Suprapubic skin (tissue), 4 donors: ENCODE measurements around the gene IRAK1BP1. TPM values are rescaled to one million over a fixed set of nuclear protein-coding genes. Genes with fewer than 3 reads are reported as not detected.

Source experiments
- DNase-seq, 2 donors: peaks; one replicate each; pipeline ENCODE4 v3.0.0-alpha.2; 2019; ENCODE audit warnings: low spot score in 2 of 2
- H3K27ac ChIP-seq: fragments of 200-600 bp; sonication (generic); one replicate; pipeline ENCODE4 v1.5.1; 2019
- H3K27me3 ChIP-seq: fragments of 200-600 bp; sonication (generic); one replicate; pipeline ENCODE4 v1.5.1; 2019
- H3K36me3 ChIP-seq: fragments of 200-600 bp; sonication (generic); one replicate; pipeline ENCODE4 v1.5.1; 2019
- H3K4me1 ChIP-seq: fragments of 200-600 bp; sonication (generic); one replicate; pipeline ENCODE4 v1.5.1; 2019
- H3K4me3 ChIP-seq: fragments of 200-600 bp; sonication (generic); one replicate; pipeline ENCODE4 v1.5.1; 2019; ENCODE audit warnings: mild to moderate bottlenecking
- H3K9me3 ChIP-seq: fragments of 200-600 bp; sonication (generic); one replicate; pipeline ENCODE4 v1.5.1; 2019
- EP300 ChIP-seq: sonication (generic); formaldehyde crosslinking; IDR thresholded peaks from one replicate; pipeline ENCODE4 v1.6.1; 2017; ENCODE audit warnings: antibody characterized with exemption
- POLR2A ChIP-seq, 2 donors: fragments of 450-650 bp; IDR thresholded peaks; one replicate each; pipeline ENCODE4 v1.6.1; 2017; ENCODE audit warnings: antibody characterized with exemption in 2 of 2, mild to moderate bottlenecking in 2 of 2, moderate library complexity in 2 of 2
- POLR2AphosphoS5 ChIP-seq, 3 donors: sonication (generic); formaldehyde crosslinking; IDR thresholded peaks; one replicate each; pipeline ENCODE4 v1.6.1; 2017; ENCODE audit warnings: antibody characterized with exemption in 3 of 3
- WGBS: methylation state at CpG from one replicate; pipeline ENCODE4 v1.1.5; 2018; 5-methylcytosine and 5-hydroxymethylcytosine counted together
- total RNA-seq, 4 donors: library from RNA; depleted of rRNA; stranded (reverse); fragments of >200 nt; gene quantifications; one replicate each; pipeline ENCODE4 v1.1.0, GENCODE V29; 2016
- TF ChIP-seq, protein P1 (sequence below), 2 donors: fragments of 200-600 bp in 1 of 2; fragments of 450-650 bp in 1 of 2; sonication (generic) in 1 of 2; IDR thresholded peaks; one replicate each; pipeline ENCODE4 v1.5.1; 2016 to 2019; ENCODE audit warnings: antibody characterized with exemption in 2 of 2, mild to moderate bottlenecking in 1 of 2, moderate library complexity in 1 of 2

Gene IRAK1BP1
- total RNA-seq, 4 donors from 2014 or later: 3.4 to 5.0 (median 4.0) TPM

DNA sequence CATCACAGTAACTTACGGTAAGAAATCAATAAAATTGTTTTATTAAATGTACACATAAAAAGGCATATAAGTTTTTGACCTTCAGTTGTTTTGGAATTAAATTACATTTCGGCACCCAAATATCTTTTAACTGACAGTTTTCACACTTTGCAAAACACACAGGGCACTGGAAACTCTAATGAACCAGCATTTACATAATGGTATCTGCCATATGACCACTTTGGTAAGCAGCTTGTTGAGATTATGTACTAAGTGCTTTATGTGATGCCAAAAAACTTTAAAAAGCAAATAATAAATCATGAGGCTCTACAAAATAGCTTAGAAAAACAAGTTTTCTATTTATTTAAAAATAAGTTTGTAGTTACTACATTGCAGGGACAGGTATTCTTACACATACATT lies 68.2 kb downstream of the IRAK1BP1 start:
- TF ChIP-seq EP300: no peak
- Histone ChIP-seq H3K9me3 (peaks cover 6% of the 10 kb centered on the region), H3K36me3 (peaks cover 7% of the 10 kb centered on the region), H3K27ac (no peak overlapping the region), H3K27me3 (no peaks in the 10 kb centered on the region), H3K4me3 (no peak overlapping the region), H3K4me1 (no peaks in the 10 kb centered on the region)
- DNase-seq: no peak
- 93% methylated on average over 2 of the region's 2 CpGs for WGBS

DNA sequence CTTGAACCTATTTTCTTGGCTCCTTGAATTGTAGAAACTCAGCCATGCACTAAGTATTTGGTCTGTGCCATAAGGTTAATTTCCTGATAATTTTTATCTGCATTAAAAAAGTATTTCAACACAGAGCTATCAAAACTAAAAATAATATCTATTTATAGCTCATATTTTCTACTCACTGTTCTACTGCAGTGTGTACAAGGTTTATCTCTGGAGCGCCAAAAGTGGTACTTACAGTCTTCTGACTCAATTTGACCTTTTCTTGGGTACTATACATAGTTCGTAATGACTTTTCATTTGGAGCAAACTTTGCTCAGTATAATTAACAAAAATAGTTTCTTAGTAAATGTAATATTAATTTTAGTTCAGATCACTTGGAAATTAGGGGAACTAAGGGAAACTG lies 69.2 kb downstream of the IRAK1BP1 start:
- TF ChIP-seq, protein P1, sequence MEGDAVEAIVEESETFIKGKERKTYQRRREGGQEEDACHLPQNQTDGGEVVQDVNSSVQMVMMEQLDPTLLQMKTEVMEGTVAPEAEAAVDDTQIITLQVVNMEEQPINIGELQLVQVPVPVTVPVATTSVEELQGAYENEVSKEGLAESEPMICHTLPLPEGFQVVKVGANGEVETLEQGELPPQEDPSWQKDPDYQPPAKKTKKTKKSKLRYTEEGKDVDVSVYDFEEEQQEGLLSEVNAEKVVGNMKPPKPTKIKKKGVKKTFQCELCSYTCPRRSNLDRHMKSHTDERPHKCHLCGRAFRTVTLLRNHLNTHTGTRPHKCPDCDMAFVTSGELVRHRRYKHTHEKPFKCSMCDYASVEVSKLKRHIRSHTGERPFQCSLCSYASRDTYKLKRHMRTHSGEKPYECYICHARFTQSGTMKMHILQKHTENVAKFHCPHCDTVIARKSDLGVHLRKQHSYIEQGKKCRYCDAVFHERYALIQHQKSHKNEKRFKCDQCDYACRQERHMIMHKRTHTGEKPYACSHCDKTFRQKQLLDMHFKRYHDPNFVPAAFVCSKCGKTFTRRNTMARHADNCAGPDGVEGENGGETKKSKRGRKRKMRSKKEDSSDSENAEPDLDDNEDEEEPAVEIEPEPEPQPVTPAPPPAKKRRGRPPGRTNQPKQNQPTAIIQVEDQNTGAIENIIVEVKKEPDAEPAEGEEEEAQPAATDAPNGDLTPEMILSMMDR (IDR thresholded peaks at IDR 0.05): no peak
- TF ChIP-seq POLR2AphosphoS5 (IDR thresholded peaks at IDR 0.05): no peak
- TF ChIP-seq EP300: no peak
- TF ChIP-seq POLR2A (IDR thresholded peaks at IDR 0.05): no peak
- no peak for DNase-seq
- 97% methylated on average over 2 of the region's 2 CpGs for WGBS

DNA sequence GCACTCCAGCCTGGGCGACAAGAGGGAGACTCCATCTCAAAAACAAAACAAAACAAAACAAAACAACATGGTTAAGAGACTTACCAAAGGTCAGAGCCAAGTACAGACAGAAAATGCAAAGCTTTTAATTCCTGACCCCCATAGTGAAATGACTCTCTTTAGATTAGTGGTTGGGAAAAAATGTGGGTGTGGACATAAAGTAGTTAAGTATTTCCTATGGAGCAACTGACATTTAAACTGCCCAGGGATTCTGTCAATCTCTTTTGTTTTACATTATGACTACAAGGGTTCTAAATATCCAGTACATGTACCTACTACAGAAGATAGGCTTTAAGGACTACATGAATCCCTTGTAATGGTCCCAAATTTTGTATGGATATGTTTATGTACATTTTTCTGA lies 75.1 kb downstream of the IRAK1BP1 start:
- Histone ChIP-seq H3K9me3 (no peaks in the 10 kb centered on the region), H3K4me3 (no peak overlapping the region), H3K27ac (no peak overlapping the region), H3K27me3 (no peaks in the 10 kb centered on the region), H3K36me3 (peaks cover 70% of the 10 kb centered on the region), H3K4me1 (no peaks in the 10 kb centered on the region)
- no peak for DNase-seq
- TF ChIP-seq, protein P1 (IDR thresholded peaks at IDR 0.05): no peak
- TF ChIP-seq POLR2A (IDR thresholded peaks at IDR 0.05): no peak
- no peak for TF ChIP-seq POLR2AphosphoS5 (IDR thresholded peaks at IDR 0.05)
- no peak for TF ChIP-seq EP300
- WGBS: 97% methylated on average over 1 of the region's 1 CpG

More for the DNA sequence above, 69.2 kb downstream of the IRAK1BP1 start:
- H3K27me3 ChIP-seq: no peaks in the 10 kb centered on the region
- no peak overlapping the region for H3K27ac ChIP-seq
- peaks cover 3% of the 10 kb centered on the region for H3K9me3 ChIP-seq
- H3K4me1 ChIP-seq: no peaks in the 10 kb centered on the region
- peaks cover 17% of the 10 kb centered on the region for H3K36me3 ChIP-seq
- H3K4me3 ChIP-seq: no peak overlapping the region

DNA sequence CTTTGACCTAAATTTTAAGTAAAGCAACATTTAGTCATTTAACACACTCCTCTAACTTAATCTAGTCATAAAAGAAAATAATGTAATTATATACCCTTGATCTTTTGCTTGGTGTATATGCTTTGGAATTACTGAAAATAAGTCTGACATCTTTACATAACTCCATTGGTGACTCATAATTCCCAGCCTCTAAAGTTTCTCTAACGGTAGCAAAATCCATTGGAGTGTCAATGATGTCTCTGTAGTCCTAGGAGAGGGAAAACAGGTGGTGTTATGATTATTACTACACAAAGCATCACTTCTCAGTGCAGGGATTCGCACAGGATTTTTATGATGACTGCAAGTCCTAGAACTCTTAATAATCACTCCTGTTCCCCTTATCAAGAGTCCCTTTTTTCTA lies 80.2 kb downstream of the IRAK1BP1 start:
- Histone ChIP-seq H3K9me3 (peaks cover 7% of the 10 kb centered on the region), H3K4me3 (no peak overlapping the region), H3K27ac (no peak overlapping the region), H3K36me3 (peaks cover 92% of the 10 kb centered on the region), H3K4me1 (no peaks in the 10 kb centered on the region), H3K27me3 (no peaks in the 10 kb centered on the region)
- 82% methylated on average over 2 of the region's 2 CpGs for WGBS
- DNase-seq: no peak
- TF ChIP-seq, protein P1 (IDR thresholded peaks at IDR 0.05): no peak
- TF ChIP-seq POLR2A (IDR thresholded peaks at IDR 0.05) (no peak), EP300 (no peak), POLR2AphosphoS5 (IDR thresholded peaks at IDR 0.05) (no peak)

DNA sequence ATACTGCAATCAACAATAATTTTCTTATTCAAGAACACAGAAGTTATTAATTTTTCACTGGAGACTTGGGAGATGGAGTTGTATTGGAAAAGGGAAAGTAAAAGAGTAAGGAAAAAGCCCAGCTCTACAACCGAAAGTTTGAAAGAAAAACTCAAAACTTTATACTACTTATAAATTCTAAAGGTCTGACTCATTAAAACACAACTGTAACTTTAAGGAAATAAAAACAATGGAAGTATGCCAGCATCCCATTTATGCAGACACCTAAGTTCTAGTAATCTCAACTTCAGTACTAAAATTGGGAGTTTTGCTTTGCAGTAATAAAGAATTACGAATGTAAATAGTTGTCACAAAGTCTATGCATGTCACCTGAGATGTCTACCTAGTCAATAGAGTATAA lies 80.6 kb downstream of the IRAK1BP1 start:
- Histone ChIP-seq H3K4me1 (no peaks in the 10 kb centered on the region), H3K36me3 (peaks cover 94% of the 10 kb centered on the region), H3K9me3 (peaks cover 7% of the 10 kb centered on the region), H3K27ac (no peak overlapping the region), H3K27me3 (no peaks in the 10 kb centered on the region), H3K4me3 (no peak overlapping the region)
- no peak for TF ChIP-seq EP300
- TF ChIP-seq, protein P1 (IDR thresholded peaks at IDR 0.05): no peak
- TF ChIP-seq POLR2A (IDR thresholded peaks at IDR 0.05): no peak
- TF ChIP-seq POLR2AphosphoS5 (IDR thresholded peaks at IDR 0.05): no peak
- WGBS: 94% methylated on average over 2 of the region's 2 CpGs
- no peak for DNase-seq

DNA sequence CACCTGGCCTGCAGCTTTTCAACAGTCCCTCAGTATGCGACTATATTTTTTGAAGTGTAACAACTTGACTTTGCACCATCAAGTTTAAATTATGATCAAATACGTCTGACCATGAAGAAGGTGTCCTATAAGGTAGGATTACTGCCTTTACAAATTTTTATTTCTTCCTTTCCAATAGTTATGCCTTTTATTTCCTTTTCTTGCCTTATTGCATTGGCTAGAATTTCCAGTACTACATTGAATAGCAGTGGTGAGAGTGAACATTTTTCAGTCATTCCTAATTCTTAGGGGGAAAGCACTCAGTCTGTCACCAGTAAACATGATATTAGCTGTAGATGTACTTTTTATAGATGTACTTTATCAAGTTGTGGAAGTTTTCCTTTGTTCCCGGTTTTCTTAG lies 81.4 kb downstream of the IRAK1BP1 start:
- H3K27ac ChIP-seq: no peak overlapping the region
- TF ChIP-seq, protein P1 (IDR thresholded peaks at IDR 0.05): no peak
- TF ChIP-seq POLR2A (IDR thresholded peaks at IDR 0.05) (no peak), EP300 (no peak), POLR2AphosphoS5 (IDR thresholded peaks at IDR 0.05) (no peak)
- H3K4me1 ChIP-seq: no peaks in the 10 kb centered on the region
- no peaks in the 10 kb centered on the region for H3K27me3 ChIP-seq
- DNase-seq: no peak
- H3K4me3 ChIP-seq: no peak overlapping the region
- 98% methylated on average over 3 of the region's 3 CpGs for WGBS
- H3K36me3 ChIP-seq: peaks cover 96% of the 10 kb centered on the region
- peaks cover 7% of the 10 kb centered on the region for H3K9me3 ChIP-seq
